ENCODE results near the gene CCDC157. TPM values are rescaled to one million over a fixed set of nuclear protein-coding genes. Genes with fewer than 3 reads are reported as not detected.

Gene CCDC157
- total RNA-seq, 1 experiment from 2014 or later, result 6.2 TPM

DNA sequence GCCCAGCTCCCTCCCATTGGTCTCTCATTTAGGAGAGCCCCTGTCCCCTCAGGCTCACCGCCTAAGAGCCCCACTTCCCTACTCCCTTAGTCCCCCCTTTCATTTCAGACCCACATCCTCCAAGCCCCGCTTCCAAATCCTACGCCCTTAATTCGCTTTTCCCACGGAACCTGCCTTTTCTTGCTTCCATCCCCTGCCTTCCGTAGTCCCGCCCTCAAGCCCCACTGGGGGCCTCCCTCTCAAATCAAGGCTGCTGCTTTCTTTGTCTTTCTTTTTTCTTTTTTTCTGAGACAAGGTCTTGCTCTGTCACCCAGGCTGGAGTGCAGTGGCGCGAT is 396 bp downstream of the CCDC157 start:
- POLR2A ChIA-PET (ENCODE audit: unreplicated experiment), result interaction anchor here (0.6 to 1.0 kb wide), 4 partner anchors 30 to 80 kb away, joined by 4 to 7 read pairs (median 6); no protein-coding TSS in a partner anchor
- peaks cover 8% of the 10 kb centered on the region; the same call in 1 of the 2 replicates for H3F3A ChIP-seq (ENCODE audit: insufficient read depth, low read depth)
- no peaks in the 10 kb centered on the region for H3K9me3 ChIP-seq (ENCODE audit: insufficient read depth, low read depth)
- DNase-seq, result no peak
- peak overlapping the region; percentile 92 for H3K4me2 ChIP-seq
- H3K4me1 ChIP-seq (replicated peaks; ENCODE audit: insufficient read depth), result peaks cover 18% of the 10 kb centered on the region
- peaks cover 36% of the 10 kb centered on the region for H4K20me1 ChIP-seq (ENCODE audit: insufficient read depth)
- CTCF ChIA-PET, result interaction anchor here (0.7 kb wide), 2 partner anchors 69 to 850 kb away, joined by 3 to 5 read pairs; no protein-coding TSS in a partner anchor
- H3K4me3 ChIP-seq, result peak overlapping the region; percentile 90
- no peak overlapping the region for H3K27ac ChIP-seq
- no peak for TF ChIP-seq EZH2 (IDR thresholded peaks at IDR 0.05; ENCODE audit: low read depth)
- TF ChIP-seq, protein P1, sequence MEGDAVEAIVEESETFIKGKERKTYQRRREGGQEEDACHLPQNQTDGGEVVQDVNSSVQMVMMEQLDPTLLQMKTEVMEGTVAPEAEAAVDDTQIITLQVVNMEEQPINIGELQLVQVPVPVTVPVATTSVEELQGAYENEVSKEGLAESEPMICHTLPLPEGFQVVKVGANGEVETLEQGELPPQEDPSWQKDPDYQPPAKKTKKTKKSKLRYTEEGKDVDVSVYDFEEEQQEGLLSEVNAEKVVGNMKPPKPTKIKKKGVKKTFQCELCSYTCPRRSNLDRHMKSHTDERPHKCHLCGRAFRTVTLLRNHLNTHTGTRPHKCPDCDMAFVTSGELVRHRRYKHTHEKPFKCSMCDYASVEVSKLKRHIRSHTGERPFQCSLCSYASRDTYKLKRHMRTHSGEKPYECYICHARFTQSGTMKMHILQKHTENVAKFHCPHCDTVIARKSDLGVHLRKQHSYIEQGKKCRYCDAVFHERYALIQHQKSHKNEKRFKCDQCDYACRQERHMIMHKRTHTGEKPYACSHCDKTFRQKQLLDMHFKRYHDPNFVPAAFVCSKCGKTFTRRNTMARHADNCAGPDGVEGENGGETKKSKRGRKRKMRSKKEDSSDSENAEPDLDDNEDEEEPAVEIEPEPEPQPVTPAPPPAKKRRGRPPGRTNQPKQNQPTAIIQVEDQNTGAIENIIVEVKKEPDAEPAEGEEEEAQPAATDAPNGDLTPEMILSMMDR (conservative IDR thresholded peaks at IDR 0.05), result no peak
- BruUV-seq (replicated peaks), result no TSS peak
- no peaks in the 10 kb centered on the region for H3K9me2 ChIP-seq (ENCODE audit: insufficient read depth)
- peaks cover 13% of the 10 kb centered on the region; the same call in 1 of the 2 replicates for H3K36me3 ChIP-seq (ENCODE audit: low read depth)
- intact Hi-C loops (cut with micrococcal nuclease; ENCODE audit: unreplicated experiment), result loop anchor here (2.0 kb wide), 2 partner anchors 58 to 68 kb away; partner anchors contain the start of gene CASTOR1
- H3K79me2 ChIP-seq (ENCODE audit: low read depth), result peaks cover 42% of the 10 kb centered on the region
- peak overlapping the region; percentile 89 for H2AFZ ChIP-seq
- no peaks in the 10 kb centered on the region for H3K27me3 ChIP-seq (ENCODE audit: insufficient read depth, low read depth)

DNA sequence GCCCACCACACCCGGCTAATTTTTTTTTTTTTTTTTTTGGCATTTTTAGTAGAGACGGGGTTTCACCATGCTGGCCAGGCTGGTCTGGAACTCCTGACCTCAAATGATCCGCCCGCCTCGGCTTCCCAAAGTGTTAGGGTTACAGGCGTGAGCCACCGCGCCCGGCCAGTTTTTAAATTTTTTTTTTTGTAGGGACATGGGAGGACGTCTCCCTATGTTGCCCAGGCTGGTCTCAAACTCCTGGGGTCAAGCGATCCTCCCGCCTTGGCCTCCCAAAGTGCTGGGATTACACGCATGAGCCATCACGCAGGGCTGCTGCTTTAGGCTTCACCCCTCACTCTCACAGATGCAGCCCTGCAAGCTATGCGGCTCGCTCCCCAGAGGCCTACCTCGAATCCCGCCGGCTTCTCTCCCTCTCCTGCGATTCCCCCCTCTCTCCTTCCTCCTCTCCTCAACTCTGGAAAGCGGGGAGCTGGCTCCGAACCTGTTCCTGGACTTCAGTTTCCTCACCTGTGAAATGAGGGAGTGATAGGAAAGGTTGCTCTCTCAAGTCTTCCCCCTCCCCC is 926 bp downstream of the CCDC157 start:
- Histone ChIP-seq H3K4me2 (peak overlapping the region; percentile 92), H3K4me3 (peak overlapping the region; percentile 90; the same call in 1 of the 2 replicates), H3F3A (ENCODE audit: insufficient read depth, low read depth) (peaks cover 11% of the 10 kb centered on the region; the same call in 1 of the 2 replicates), H3K79me2 (ENCODE audit: low read depth) (peaks cover 37% of the 10 kb centered on the region), H3K36me3 (ENCODE audit: low read depth) (peaks cover 8% of the 10 kb centered on the region; the same call in 1 of the 2 replicates), H3K9me2 (ENCODE audit: insufficient read depth) (no peaks in the 10 kb centered on the region), H4K20me1 (ENCODE audit: insufficient read depth) (peaks cover 34% of the 10 kb centered on the region), H2AFZ (no peak overlapping the region), H3K4me1 (replicated peaks; ENCODE audit: insufficient read depth) (peaks cover 18% of the 10 kb centered on the region), H3K9me3 (ENCODE audit: insufficient read depth, low read depth) (no peaks in the 10 kb centered on the region), H3K27me3 (ENCODE audit: insufficient read depth, low read depth) (no peaks in the 10 kb centered on the region), H3K27ac (no peak overlapping the region)
- ChIA-PET POLR2A (ENCODE audit: unreplicated experiment) (interaction anchor here (1.0 kb wide), 1 partner anchor 31 kb away, joined by 7 read pairs; no protein-coding TSS in a partner anchor), CTCF (no interaction called here)
- no peak for TF ChIP-seq EZH2 (IDR thresholded peaks at IDR 0.05; ENCODE audit: low read depth)
- TF ChIP-seq, protein P1 (conservative IDR thresholded peaks at IDR 0.05), result no peak
- no peak for DNase-seq
- intact Hi-C loops (cut with micrococcal nuclease; ENCODE audit: unreplicated experiment), result loop anchor here (2.0 kb wide), 2 partner anchors 59 to 69 kb away; partner anchors contain the start of gene CASTOR1
- BruUV-seq (replicated peaks), result no TSS peak

DNA sequence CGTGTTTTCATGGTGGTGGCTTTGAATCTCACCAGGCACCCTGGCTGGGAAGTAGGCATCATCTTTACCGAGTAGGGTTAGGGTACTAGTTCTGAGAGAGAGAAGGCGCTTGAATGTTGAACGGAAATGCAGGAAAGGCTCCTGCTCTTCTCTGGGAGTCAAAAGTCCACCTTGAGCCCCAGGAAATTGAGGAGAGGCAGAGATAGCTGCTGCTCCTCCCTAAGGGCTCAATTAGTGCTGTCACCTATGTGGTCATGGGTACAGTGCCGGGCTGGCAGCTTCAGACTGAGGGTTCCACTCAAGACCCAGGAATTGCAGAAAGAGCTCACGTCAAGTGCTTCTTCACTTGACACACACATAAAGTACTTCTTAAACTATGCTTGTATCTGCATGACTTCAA is 1.7 kb downstream of the CCDC157 start:
- Histone ChIP-seq H3K79me2 (ENCODE audit: low read depth) (peaks cover 31% of the 10 kb centered on the region), H3K27ac (no peak overlapping the region), H3K4me2 (no peak overlapping the region), H3K9me2 (ENCODE audit: insufficient read depth) (no peaks in the 10 kb centered on the region), H2AFZ (no peak overlapping the region), H3F3A (ENCODE audit: insufficient read depth, low read depth) (peaks cover 11% of the 10 kb centered on the region; the same call in 1 of the 2 replicates), H3K9me3 (ENCODE audit: insufficient read depth, low read depth) (no peaks in the 10 kb centered on the region), H3K36me3 (ENCODE audit: low read depth) (peaks cover 4% of the 10 kb centered on the region; the same call in 1 of the 2 replicates), H3K4me3 (no peak overlapping the region), H4K20me1 (ENCODE audit: insufficient read depth) (peaks cover 28% of the 10 kb centered on the region), H3K4me1 (replicated peaks; ENCODE audit: insufficient read depth) (peaks cover 18% of the 10 kb centered on the region), H3K27me3 (ENCODE audit: insufficient read depth, low read depth) (no peaks in the 10 kb centered on the region)
- POLR2A ChIA-PET (ENCODE audit: unreplicated experiment), result interaction anchor here (0.7 kb wide), 1 partner anchor 68 kb away, joined by 7 read pairs; no protein-coding TSS in a partner anchor
- TF ChIP-seq, protein P1 (conservative IDR thresholded peaks at IDR 0.05), result no peak
- no peak for TF ChIP-seq EZH2 (IDR thresholded peaks at IDR 0.05; ENCODE audit: low read depth)
- CTCF ChIA-PET, result no interaction called here
- intact Hi-C loops (cut with micrococcal nuclease; ENCODE audit: unreplicated experiment), result no loop called here
- BruUV-seq (replicated peaks), result no TSS peak
- DNase-seq, result no peak
